Measurements from ENCODE around the gene ASPRV1.

Gene ASPRV1

DNA sequence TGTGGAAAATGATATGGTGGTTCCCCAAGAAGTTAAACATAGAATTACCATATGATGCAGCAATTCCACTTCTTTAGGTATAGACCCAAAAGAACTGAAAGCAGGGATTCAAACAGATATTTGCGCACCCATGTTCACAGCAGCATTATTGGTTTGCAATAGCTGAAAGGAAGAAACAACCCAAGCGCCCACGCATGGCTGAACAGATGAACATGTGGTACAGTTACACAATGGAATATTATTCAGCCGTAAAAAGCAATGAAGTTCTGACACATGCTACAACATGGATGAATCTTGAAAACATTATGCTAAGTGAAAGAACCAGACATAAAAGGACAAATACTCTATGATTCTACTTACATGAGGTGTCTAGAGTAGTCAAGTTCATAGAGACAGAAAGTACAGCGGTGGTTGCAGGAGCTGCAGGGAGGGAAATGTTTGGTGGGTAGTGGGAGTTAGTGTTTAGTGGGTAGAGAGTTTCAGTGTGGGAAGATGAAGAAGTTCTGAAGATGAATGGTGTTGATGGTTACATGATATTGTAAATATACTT lies 26.7 kb upstream of the ASPRV1 start:
- peak in 1 of 2 donors; percentile 24 for DNase-seq

DNA sequence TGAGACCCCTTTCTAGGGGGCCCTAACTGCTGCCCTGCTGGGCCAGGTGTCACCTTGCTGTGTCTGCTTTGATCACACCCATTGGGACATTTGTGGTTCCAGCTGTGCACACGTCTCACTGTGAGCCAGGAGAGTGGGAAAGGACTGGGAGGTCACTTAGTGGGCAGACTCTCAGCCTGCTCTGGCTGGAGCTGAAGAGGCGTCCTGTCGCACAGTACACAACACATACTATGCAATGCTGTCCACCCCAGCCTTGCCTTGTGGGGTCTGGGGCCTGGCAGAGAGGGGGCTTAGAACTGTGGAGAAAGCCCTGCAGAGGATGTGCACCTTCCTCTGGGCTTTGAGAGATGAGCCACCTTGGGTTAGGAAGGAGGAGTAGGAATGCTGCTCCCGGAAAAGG lies 25.3 kb upstream of the ASPRV1 start:
- DNase-seq, result no peak

DNA sequence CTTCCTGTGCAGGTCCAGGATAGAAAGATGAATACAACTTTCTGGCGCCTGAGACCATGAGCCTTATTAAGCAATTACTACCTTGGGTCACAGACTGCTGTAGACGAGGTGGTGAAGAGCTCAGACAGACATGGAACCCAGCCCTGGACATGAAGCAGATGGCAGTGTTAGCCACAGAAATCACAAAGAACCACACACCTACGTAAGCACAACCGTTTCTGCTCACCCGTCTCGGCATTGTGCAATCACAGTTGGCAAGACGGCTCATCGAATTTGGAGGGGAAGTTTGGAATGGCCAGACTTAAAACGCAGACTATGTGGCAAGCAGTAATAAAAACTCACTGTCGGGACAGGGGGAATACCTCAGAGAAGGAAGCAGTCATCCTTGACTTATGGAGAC lies 24.3 kb upstream of the ASPRV1 start:
- peak; percentile 93 to 97 for DNase-seq

DNA sequence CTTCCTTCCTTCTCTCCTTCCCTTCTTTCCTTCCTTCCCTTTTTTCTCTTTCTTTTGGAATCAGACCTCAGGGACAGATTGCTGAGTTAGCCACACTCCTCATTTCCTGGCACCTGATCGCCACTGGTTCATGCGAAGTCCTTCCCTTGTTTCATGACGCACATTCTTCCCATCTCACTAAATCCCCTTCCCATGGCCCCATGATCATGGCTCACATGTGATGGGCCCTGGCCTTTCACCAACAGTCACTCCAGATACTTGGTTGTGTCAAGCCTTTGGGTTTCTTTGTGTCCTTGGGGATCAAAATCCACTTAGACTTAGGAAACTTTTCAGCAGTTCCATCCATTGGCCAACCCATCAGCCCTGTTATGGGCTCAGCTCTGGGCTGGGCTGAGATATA lies 23.8 kb upstream of the ASPRV1 start:
- peak; percentile 8 to 24 for DNase-seq

DNA sequence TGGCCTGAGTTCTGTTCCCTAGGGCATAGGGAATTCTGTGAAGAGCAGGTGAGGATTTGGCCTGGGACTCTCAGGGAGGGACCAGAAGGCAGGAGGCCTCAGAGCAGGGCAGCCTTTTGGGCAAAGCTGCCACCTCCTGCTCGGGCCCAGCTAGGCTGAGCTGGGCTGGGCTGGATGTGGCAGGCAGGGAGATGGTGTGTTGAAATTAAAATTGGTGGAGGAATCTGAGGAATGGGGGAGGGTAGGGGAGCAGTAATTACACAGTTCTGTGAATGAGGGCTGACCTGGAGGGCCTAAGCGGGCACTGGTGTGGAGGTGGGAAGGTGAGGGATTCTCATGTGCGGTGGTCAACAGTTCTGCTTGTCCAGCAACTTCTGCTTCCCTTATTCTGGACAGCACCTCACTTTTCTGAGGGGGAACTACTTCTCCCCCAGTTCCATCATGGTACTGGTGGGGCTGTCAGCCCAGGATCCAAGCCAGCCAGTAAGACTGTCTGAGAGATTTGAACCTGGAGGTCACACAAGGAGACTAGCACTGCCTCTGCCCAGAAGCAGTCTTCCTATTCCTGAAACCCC lies 22.0 kb upstream of the ASPRV1 start:
- DNase-seq, result no peak

DNA sequence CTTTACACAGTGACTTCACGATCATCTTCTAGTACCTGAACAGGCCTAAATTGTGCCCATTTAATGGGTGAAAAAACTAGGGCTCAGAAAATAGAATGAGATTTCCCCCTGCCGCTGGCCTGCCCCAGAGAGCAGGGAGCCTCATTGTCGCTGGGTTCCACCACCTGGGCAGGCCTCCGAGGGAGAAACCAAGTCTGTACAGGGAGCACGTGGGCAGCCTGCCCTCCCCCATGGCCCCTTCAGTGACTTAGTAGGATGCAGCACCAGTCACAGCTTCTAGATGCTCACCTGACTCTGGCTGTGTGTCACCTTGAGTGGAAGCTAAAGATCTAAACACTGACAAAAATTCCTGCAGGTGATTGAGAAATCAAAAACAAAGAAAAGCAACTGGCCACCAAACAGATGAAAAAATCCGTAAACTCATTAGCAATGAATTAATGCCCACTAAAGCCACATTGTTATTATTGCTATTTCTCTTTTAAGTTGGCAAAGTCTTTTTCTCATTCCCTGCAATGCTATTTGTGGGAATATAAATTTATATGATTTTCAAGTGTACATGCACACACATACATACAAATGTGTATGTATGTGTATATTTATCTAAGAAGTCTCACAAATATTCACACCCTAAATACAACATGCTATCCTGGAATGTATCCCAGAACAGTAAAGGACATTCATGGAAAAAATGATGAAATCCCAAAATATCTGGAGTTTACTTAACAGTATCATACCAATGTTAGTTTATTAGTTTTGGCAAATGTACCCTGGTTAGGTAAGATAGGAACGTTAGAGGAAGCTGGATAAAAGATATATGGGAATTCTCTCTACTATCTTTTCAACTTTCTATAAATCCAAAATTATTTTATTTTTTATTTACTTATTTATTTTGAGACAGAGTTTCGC lies 18.7 kb upstream of the ASPRV1 start:
- DNase-seq, result no peak

DNA sequence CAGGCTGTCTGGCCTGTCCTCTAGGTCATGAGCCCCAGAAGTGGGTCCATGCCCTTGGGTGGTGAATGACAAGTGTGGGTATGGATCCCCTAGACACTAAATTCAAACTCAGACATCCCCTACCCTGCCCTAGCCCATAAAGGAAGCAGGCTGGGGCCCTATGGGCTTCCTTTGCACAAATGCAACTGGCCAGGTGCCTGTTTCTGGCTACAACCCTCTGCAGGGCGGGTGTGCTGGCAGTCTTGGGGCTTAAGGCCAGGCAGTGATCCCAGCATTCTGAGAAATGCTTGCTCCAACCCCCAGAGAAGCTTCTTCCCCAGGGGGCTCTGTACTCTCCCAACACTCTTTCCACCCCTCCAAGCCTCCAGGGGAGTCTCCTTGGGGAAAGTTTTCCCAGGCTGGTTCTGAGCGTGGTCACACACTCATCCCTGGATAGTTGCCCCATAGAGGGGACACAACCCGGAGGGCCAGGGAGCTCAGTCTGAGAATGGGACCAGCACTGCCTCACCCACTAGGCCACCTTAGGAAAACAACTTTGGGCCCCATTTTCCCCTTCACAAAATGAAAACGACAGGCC lies 16.6 kb upstream of the ASPRV1 start:
- DNase-seq, result no peak

DNA sequence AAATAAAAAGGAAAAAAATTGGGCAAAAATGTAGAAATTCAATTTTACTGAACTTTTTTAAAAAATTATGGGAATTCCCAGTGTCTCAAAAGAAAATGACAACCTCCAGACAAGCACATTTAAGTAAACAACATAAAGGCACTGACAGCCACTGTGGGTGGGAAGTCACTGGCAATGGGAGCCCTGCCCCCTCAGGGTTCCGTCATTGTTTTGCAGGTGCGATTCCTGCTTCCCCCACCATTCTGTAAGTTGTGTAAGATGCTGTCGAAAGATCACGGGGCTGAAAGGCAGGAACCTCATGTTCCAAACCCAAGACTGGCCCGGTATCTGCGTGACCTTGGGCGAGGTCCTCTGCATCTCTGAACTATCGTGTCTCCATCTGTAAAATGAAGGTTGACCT lies 15.8 kb upstream of the ASPRV1 start:
- DNase-seq, result peak; percentile 19 to 55

DNA sequence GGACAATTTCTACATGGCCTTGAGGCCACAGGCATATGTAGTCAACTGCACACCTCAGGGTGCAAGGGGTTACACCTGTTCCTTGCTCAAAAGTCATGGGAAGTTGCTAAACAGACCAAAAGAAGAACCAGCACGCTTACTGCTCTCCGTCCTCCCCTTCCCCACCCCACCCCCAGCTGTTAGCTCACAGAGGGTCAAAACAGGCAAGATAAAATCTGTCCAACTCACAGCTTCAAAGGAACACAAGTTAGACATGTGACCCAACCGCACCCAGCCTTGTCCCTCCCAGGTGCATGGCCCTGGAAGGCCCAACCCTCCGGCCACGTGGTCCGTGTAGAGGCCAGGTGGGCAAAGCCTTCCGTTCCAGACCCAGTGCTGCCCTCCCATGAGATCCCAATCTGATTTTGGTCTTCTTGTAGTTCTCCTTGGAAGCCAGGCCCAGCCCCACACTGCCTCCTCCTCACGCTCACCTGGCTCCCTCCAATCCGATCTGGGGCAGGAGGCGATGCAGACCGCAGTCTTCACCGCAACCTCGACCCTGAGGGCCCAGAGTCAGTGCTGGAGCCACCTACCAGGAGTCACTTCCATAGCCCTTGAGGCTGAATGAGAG lies 14.5 kb upstream of the ASPRV1 start:
- no peak for DNase-seq

DNA sequence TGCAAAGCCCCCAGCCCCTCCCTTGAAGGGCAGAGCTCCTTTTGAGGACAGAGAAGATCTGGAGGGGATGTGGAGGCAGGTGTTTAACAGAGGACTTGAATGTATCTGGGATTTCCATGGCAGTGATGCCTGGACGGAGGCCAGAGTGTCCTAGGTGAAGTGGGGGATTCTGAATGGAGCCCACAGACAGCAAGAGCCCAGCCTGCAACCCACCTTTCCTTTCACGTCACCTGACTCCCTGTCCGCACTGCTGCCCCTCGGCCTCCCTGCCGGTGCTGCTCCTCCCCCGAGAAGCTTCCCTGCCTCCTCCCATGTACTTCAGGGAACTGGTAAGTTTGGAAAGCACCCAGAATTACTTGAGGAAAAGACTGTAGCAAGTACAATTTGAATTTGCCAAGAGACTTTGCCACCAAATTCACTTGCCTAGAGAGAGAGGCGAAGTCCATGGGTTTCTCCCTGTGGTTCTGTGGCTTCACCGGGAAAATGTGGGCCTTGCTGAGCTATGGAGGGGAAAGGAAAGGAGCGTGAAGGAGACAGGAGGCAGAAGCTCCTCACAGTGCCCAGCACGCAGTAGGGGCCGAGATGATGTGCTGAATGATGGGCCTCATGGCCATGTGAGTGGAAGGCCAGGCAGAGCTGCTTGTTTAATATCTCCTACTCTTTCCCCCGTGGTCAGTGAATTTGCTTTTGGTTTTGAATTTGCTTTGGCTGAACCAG lies 13.9 kb upstream of the ASPRV1 start:
- no peak for DNase-seq

DNA sequence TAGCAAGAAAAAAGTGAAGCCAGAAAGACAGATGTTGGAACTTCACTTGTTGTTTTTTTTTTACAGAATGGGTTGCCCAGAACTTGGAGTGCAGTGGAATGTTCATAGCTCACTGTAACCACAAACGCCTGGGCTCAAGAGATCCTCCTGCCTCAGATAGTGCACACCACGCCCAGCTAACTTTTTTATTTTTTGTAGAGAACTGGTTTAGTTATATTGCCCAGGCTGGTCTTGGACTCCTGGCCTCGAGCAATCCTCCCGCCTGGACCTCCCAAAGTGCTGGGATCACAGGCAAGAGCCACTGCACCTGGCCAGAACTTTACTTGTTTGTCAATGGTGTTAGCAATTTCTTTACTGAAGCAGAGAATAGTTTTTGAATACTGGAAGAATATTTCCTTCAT lies 11.9 kb upstream of the ASPRV1 start:
- DNase-seq, result no peak

DNA sequence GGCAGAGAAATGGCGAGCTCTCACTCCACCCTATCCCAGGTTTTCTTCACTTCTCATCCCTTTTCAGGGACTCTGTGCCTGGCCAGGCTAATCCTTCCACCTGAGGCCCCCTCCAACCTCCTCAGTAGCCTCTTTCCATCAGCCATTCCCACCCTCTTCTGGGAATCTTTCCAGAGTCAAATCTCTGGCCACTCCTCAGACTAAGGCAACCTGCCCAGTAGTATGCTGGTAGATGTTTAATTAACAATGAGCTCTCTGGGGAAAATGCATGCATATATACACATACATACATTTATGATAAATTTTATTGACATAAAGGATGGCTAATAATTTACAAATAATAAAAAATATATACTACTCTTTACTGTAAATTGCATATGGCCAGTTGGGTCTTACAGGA lies 11.4 kb upstream of the ASPRV1 start:
- no peak for DNase-seq

DNA sequence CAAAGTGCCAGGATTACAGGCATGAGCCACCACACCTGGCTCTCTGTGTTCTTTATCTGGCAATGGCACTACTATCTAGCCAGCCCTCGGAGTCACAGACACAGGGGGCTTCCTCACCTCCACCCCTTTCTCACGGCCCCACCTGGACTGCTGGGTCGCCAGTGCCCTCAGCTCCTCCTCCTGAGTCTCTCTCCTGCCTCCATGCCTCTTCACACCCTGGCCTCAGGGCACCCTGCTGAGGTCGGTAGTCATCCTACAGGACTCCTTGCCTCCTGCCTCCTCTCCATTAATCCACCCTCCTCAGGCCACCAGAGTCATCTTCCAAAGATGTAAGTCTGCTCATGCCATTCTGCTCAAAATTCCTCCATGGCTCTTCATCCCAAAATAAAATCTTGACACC lies 8.6 kb upstream of the ASPRV1 start:
- DNase-seq, result no peak

DNA sequence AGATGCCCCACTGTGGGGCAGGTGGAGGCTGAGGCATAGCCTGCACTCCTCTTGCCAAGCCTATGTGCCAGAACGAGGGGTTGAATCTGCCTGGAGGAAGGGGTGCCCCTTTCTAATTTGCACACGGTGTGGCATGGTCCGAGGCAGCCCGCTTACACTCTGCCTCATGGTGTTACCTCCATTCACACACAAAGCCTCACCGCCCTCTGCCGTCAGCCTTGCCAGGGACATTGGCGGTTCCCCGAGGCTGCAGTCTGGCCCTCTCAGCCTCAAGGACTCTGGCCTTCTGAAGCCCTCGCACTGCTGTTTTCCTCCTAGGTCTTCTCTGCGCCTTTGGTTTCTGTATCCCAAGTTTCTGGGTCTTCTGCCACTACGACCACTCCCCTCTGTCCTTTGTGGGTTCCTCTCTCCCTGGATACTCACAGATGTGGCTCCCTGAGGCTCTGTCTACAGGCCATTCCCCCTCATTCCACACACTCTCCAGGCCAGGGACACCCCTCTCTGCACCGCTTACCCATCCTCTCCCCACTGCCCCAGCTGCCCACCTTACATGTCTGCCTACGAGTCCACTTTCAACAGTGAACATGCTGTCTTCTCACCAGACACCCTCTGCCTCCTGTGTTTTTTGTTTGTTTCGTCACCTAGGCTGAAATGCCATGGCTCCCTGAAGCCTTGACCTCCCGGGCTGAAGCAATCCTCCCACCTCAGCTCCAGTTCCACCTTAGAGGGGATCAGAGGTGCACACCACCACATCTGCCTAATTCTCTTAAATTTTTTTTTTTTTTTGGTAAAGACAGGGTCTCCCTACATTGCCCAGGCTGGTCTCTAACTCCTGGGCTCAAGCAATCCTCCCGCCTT lies 7.9 kb upstream of the ASPRV1 start:
- no peak for DNase-seq

DNA sequence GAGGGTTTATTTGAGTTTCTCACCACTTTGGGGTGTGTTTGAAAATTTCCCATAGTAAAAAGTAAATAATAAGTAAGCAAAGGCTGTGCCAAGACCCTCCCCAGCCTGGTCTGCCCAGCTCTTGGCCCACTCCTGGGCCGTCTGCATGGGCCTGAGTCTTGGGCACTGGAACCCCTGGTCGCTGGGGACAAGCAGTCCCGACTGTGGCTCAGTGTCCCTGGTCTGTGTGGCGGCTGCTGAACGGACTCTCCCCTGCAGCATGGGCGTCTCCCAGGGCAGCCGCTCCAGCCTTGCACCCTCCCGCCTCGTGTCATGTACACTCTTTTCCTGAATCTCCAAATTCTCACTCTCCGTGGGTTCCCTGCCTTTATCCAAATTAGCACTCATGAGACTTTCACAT lies 7.2 kb upstream of the ASPRV1 start:
- no peak for DNase-seq

DNA sequence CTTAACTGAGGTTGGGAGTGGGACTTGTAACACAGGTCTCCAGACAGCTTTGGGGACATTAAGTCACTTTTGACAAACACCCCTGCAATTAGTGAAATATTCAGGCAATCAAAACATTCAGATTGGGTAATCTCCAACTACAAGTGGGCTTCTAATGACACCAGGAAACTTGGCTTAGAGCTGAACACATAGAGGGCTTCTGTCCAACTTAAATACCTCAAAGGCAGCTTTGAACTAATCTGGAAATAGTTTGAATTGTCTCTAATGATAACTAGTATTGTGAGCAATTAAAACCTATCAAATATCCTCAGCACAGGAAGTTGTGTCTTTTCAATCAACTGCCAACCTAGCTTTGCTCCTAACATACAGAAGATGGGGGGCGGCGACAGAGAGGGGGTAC lies 5.1 kb upstream of the ASPRV1 start:
- DNase-seq, result no peak

DNA sequence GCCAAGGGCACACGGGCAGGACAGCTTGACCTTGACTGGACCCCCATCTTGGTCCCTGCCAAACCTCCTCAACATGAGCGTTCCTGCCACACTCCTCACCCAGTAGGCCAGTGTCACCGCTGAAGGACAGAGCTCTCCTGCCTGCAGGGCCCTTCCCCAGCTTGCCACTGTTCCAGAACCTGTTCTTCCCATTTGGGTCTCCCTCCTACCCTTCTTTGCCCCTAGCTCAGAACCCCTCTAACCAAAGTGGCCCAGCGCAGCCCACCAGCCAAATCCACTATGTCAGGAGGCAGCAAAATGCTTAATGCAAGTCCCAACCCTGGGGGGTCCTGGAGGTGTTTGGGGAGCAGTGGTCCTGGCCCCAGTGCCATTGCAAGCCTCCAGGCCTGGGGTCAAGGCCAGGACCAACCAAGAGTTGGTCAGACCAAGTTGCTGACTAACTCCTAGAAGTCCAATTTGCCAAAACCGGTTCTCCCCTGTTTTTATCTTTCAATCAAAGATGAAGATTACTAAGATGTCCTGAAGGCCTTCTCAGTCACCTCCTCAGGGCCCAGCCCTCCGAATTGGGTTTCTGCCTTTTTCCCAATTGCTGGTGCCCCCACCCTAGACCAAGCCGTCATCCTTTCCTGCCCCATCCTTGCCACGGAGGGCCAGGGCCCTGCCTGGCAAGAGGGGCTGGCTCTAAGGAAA lies 4.5 kb upstream of the ASPRV1 start:
- no peak for DNase-seq

DNA sequence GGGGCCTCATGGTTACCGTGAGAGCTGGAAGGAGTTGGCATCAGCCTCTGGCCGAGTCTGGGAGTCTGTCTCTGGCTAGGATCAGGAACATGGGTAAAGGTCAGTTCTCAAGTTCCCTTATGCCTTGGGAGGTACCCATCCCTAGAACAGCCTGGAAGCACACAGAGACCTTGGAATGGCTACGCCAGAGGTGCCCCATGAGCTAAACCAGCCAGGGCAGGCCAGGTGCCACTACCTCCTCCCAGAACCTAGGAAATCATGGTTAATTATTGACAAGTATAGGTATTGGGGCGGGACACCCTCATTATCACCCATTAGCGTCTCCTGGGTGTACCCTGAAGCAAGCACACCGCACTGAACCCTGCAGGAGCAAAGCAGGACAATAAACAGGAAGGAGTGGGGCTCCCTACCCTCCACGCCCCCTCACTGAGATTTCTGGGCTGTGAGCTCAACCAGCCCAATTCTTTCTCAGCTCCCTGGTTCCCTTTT lies 3.0 kb upstream of the ASPRV1 start:
- peak; percentile 59 to 61 for DNase-seq

DNA sequence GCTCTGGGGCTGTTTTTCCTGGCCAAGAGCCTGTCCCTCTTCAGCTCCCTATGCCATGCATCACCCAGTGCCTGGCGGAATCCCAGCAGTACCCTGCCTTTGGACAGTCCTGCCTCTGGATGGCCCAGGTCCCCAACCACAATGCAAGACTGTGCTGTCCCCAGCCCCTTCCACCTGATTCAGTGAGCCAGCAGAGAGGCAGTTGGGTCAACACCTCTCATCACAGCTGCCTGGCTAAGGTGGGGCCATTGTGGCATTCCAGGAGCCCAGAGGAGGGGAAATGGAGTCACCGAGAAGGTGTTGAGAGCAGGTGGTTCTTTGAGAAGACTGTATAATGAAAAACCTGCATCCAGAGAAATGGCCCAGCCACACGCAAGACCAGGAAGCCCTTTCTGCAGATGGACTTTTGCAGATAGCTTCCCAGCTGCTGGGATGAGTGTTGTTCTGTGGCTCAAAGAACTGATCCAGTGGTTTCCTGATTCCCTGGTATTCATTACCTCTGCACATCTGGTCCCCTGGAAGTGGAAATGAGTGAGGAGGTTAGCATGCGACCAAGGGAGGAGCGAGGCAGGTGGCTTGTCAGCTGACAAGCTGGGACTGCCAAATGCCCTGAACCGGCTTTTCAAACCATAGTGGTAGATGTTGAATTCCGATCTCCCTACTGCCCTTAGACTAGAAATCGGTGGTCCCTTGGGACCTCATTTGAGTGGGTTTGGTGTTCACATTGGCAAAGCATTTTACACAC lies 1.7 kb upstream of the ASPRV1 start:
- no peak for DNase-seq

DNA sequence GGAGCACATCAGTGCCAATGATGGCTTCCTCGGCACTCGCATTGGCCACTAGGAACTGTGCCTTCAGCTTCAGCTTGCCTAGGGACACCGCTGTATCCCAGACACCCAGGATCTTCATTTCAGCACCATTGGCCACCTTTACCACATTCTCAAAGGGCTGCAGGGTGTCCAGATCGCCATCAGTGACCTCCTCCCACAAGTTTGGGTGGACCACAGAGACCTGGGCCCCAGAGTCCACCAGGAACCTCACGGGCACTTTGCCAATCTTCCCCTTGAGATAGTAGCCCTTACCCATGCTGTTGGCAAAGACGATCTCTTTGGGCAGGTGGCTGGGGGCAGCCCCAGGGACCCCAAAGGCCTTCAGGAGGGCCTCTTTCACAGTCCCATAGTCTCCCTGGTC lies 610 bp downstream of the ASPRV1 start:
- no peak for DNase-seq

Data from inflammatory macrophage treated with lipopolysaccharide for 1 hour (primary cell).